ENCODE results near the gene HEATR1.
A peak's percentile ranks its signal among the peaks of the same experiment; 100 is the strongest.
"Not testable (repeated sequence)": the region's sequence is repeated elsewhere in the genome, so short reads cannot be mapped to it uniquely, and the experiment has no call there.

Gene HEATR1

GRCh38 chr1:236507022-236507700, 97.2 kb downstream of the HEATR1 start:
- H3K18ac ChIP-seq (ENCODE audit: low read depth in 1 of 2, low read length in 2 of 2), result no peak overlapping the region
- no peak overlapping the region for H2BK5ac ChIP-seq (ENCODE audit: low read depth, low read length, poor library complexity, severe bottlenecking)
- no peak overlapping the region for H3K4me3 ChIP-seq (ENCODE audit: insufficient read depth in 1 of 2, low read depth in 1 of 2, low read length in 2 of 2)
- H3K4me2 ChIP-seq (ENCODE audit: low read length, poor library complexity, severe bottlenecking), result no peak overlapping the region
- peak overlapping the region; percentile 34 for H2BK120ac ChIP-seq (ENCODE audit: low read depth, low read length)
- peak overlapping the region; percentile 48 for H2BK15ac ChIP-seq (ENCODE audit: low read depth, poor library complexity, severe bottlenecking)
- WGBS, result 98% methylated on average over 4 of the region's 5 CpGs
- no peaks in the 10 kb centered on the region for H3K9me3 ChIP-seq (ENCODE audit: control insufficient read depth, low read length)
- H3K27me3 ChIP-seq (ENCODE audit: control insufficient read depth in 1 of 2, insufficient read depth in 1 of 2, low read length in 2 of 2), result peaks cover 0 to 6% of the 10 kb centered on the region in 2 experiments
- no peak overlapping the region for H3K14ac ChIP-seq (ENCODE audit: low read length in 2 of 2)
- no peak overlapping the region for H2AFZ ChIP-seq (ENCODE audit: low read depth, low read length)
- H3K4me1 ChIP-seq (ENCODE audit: control insufficient read depth, insufficient read depth, low read depth, low read length), result peaks cover 2% of the 10 kb centered on the region
- DNase-seq, result no peak
- H3K27ac ChIP-seq (ENCODE audit: low read length, poor library complexity, severe bottlenecking), result peak overlapping the region; percentile 53
- no peak overlapping the region for H4K8ac ChIP-seq (ENCODE audit: low read length)
- no peaks in the 10 kb centered on the region for H3K79me1 ChIP-seq (replicated peaks; ENCODE audit: low read length, poor library complexity, severe bottlenecking)
- H2AK5ac ChIP-seq (ENCODE audit: low read length, severe bottlenecking), result no peak overlapping the region
- no peak overlapping the region for H4K91ac ChIP-seq (ENCODE audit: low read length)
- H3K4ac ChIP-seq (ENCODE audit: low read depth in 1 of 2, low read length in 2 of 2), result no peak overlapping the region
- no peaks in the 10 kb centered on the region for H3K36me3 ChIP-seq (ENCODE audit: control insufficient read depth in 1 of 2, insufficient read depth in 2 of 2, low read depth in 1 of 2, low read length in 2 of 2)
- no peak overlapping the region for H3K9ac ChIP-seq (ENCODE audit: low read length)
- no peak overlapping the region for H2BK12ac ChIP-seq (ENCODE audit: low read length in 2 of 2)
- H3K23ac ChIP-seq (ENCODE audit: low read length in 2 of 2), result no peak overlapping the region

DNA sequence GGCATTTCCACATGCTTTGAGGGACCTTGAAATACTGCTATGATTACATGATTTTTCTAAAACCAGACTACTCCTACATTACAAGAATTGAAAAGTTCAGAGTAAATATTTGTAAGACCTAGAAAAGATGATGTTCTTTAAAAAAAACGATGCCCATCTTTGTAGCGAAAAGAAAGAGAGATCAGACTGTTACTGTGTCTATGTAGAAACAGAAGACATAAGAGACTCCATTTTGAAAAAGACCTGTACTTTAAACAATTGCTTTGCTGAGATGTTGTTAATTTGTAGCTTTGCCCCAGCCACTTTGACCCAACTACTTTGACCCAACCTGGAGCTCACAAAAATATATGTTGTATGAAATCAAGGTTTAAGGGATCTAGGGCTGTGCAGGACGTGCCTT, 100.0 kb downstream of the HEATR1 start:
- H3K4me3 ChIP-seq (ENCODE audit: insufficient read depth in 1 of 2, low read depth in 1 of 2, low read length in 2 of 2); H3K27ac ChIP-seq (ENCODE audit: low read length, poor library complexity, severe bottlenecking); H3K23ac ChIP-seq (ENCODE audit: low read length in 2 of 2); H3K9me3 ChIP-seq (ENCODE audit: control insufficient read depth, low read length); H3K79me1 ChIP-seq (replicated peaks; ENCODE audit: low read length, poor library complexity, severe bottlenecking); H3K14ac ChIP-seq (ENCODE audit: low read length in 2 of 2); H3K4me2 ChIP-seq (ENCODE audit: low read length, poor library complexity, severe bottlenecking); H3K36me3 ChIP-seq (ENCODE audit: control insufficient read depth in 1 of 2, insufficient read depth in 2 of 2, low read depth in 1 of 2, low read length in 2 of 2); H2BK5ac ChIP-seq (ENCODE audit: low read depth, low read length, poor library complexity, severe bottlenecking); DNase-seq; H3K4me1 ChIP-seq (ENCODE audit: control insufficient read depth, insufficient read depth, low read depth, low read length); H2AFZ ChIP-seq (ENCODE audit: low read depth, low read length); H3K18ac ChIP-seq (ENCODE audit: low read depth in 1 of 2, low read length in 2 of 2); H3K4ac ChIP-seq (ENCODE audit: low read depth in 1 of 2, low read length in 2 of 2); H2BK120ac ChIP-seq (ENCODE audit: low read depth, low read length); H4K91ac ChIP-seq (ENCODE audit: low read length); H3K27me3 ChIP-seq (ENCODE audit: control insufficient read depth in 1 of 2, insufficient read depth in 1 of 2, low read length in 2 of 2); H2AK5ac ChIP-seq (ENCODE audit: low read length, severe bottlenecking); H2BK15ac ChIP-seq (ENCODE audit: low read depth, poor library complexity, severe bottlenecking); H3K9ac ChIP-seq (ENCODE audit: low read length); H4K8ac ChIP-seq (ENCODE audit: low read length): not testable (repeated sequence)
- H2BK12ac ChIP-seq (ENCODE audit: low read length in 2 of 2), result peak overlapping the region in 1 of 2 experiments; percentile 39
- 80% methylated on average over 3 of the region's 3 CpGs for WGBS

GRCh38 chr1:236502972-236503639, 101.2 kb downstream of the HEATR1 start:
- peak; percentile 78 for DNase-seq
- Histone ChIP-seq H3K27me3 (ENCODE audit: control insufficient read depth in 1 of 2, insufficient read depth in 1 of 2, low read length in 2 of 2) (no peaks in the 10 kb centered on the region), H3K27ac (ENCODE audit: low read length, poor library complexity, severe bottlenecking) (peak overlapping the region; percentile 67), H4K8ac (ENCODE audit: low read length) (peak overlapping the region; percentile 42), H2AK5ac (ENCODE audit: low read length, severe bottlenecking) (no peak overlapping the region), H3K36me3 (ENCODE audit: control insufficient read depth in 1 of 2, insufficient read depth in 2 of 2, low read depth in 1 of 2, low read length in 2 of 2) (no peaks in the 10 kb centered on the region), H3K9me3 (ENCODE audit: control insufficient read depth, low read length) (no peaks in the 10 kb centered on the region), H3K4me1 (ENCODE audit: control insufficient read depth, insufficient read depth, low read depth, low read length) (peaks cover 2% of the 10 kb centered on the region), H3K4me3 (ENCODE audit: insufficient read depth in 1 of 2, low read depth in 1 of 2, low read length in 2 of 2) (peak overlapping the region in 1 of 2 experiments; percentile 71), H3K14ac (ENCODE audit: low read length in 2 of 2) (no peak overlapping the region), H2AFZ (ENCODE audit: low read depth, low read length) (peak overlapping the region; percentile 90), H3K23ac (ENCODE audit: low read length in 2 of 2) (no peak overlapping the region), H2BK12ac (ENCODE audit: low read length in 2 of 2) (peak overlapping the region in 1 of 2 experiments; percentile 51), H2BK5ac (ENCODE audit: low read depth, low read length, poor library complexity, severe bottlenecking) (no peak overlapping the region), H3K18ac (ENCODE audit: low read depth in 1 of 2, low read length in 2 of 2) (peak overlapping the region; percentile 6 to 71), H3K9ac (ENCODE audit: low read length) (peak overlapping the region; percentile 72), H2BK15ac (ENCODE audit: low read depth, poor library complexity, severe bottlenecking) (no peak overlapping the region), H2BK120ac (ENCODE audit: low read depth, low read length) (peak overlapping the region; percentile 75), H3K4me2 (ENCODE audit: low read length, poor library complexity, severe bottlenecking) (peak overlapping the region; percentile 52), H3K79me1 (replicated peaks; ENCODE audit: low read length, poor library complexity, severe bottlenecking) (no peaks in the 10 kb centered on the region), H4K91ac (ENCODE audit: low read length) (peak overlapping the region; percentile 5), H3K4ac (ENCODE audit: low read depth in 1 of 2, low read length in 2 of 2) (peak overlapping the region in 1 of 2 experiments; percentile 47)
- WGBS, result 16% methylated on average over 15 of the region's 15 CpGs

DNA sequence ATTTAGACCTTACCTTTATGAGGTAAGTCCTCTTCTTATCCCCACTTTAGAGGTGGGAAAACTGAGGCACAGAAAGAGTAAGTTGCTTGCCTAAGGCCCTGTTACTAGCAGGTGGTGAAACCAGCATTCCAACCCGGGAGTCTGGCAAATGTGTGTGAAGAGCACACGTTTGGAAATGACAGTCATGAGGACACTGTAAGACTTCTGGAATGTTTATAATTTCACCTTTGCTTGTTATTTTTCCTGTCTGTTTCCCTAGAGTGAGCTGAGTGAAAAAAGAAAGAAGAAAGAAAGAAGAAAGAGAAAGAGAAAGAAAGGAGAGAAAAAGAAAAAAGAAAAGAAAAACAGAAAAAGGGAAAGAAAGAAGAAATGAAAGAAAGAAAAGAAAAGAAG, 101.7 kb downstream of the HEATR1 start:
- H3K23ac ChIP-seq (ENCODE audit: low read length in 2 of 2), result no peak overlapping the region
- peak overlapping the region; percentile 71 for H3K27ac ChIP-seq (ENCODE audit: low read length, poor library complexity, severe bottlenecking)
- H3K9me3 ChIP-seq (ENCODE audit: control insufficient read depth, low read length), result no peaks in the 10 kb centered on the region
- peak overlapping the region; percentile 72 for H3K9ac ChIP-seq (ENCODE audit: low read length)
- peak; percentile 44 for DNase-seq
- H3K4me3 ChIP-seq (ENCODE audit: insufficient read depth in 1 of 2, low read depth in 1 of 2, low read length in 2 of 2), result peak overlapping the region in 1 of 2 experiments; percentile 71
- WGBS, result 1% methylated on average over 2 of the region's 2 CpGs
- no peak overlapping the region for H2BK120ac ChIP-seq (ENCODE audit: low read depth, low read length)
- peaks cover 2% of the 10 kb centered on the region for H3K4me1 ChIP-seq (ENCODE audit: control insufficient read depth, insufficient read depth, low read depth, low read length)
- no peak overlapping the region for H3K4me2 ChIP-seq (ENCODE audit: low read length, poor library complexity, severe bottlenecking)
- no peaks in the 10 kb centered on the region for H3K79me1 ChIP-seq (replicated peaks; ENCODE audit: low read length, poor library complexity, severe bottlenecking)
- H2BK12ac ChIP-seq (ENCODE audit: low read length in 2 of 2), result no peak overlapping the region
- no peak overlapping the region for H3K14ac ChIP-seq (ENCODE audit: low read length in 2 of 2)
- H3K4ac ChIP-seq (ENCODE audit: low read depth in 1 of 2, low read length in 2 of 2), result peak overlapping the region in 1 of 2 experiments; percentile 41
- peak overlapping the region in 1 of 2 experiments; percentile 24 for H3K18ac ChIP-seq (ENCODE audit: low read depth in 1 of 2, low read length in 2 of 2)
- no peak overlapping the region for H2BK15ac ChIP-seq (ENCODE audit: low read depth, poor library complexity, severe bottlenecking)
- H4K91ac ChIP-seq (ENCODE audit: low read length), result no peak overlapping the region
- peak overlapping the region; percentile 88 for H2AK5ac ChIP-seq (ENCODE audit: low read length, severe bottlenecking)
- H4K8ac ChIP-seq (ENCODE audit: low read length), result no peak overlapping the region
- no peak overlapping the region for H2BK5ac ChIP-seq (ENCODE audit: low read depth, low read length, poor library complexity, severe bottlenecking)
- H3K27me3 ChIP-seq (ENCODE audit: control insufficient read depth in 1 of 2, insufficient read depth in 1 of 2, low read length in 2 of 2), result no peaks in the 10 kb centered on the region
- no peaks in the 10 kb centered on the region for H3K36me3 ChIP-seq (ENCODE audit: control insufficient read depth in 1 of 2, insufficient read depth in 2 of 2, low read depth in 1 of 2, low read length in 2 of 2)
- no peak overlapping the region for H2AFZ ChIP-seq (ENCODE audit: low read depth, low read length)
